ENCODE data around the gene COL25A1.

The COL25A1 gene

DNA sequence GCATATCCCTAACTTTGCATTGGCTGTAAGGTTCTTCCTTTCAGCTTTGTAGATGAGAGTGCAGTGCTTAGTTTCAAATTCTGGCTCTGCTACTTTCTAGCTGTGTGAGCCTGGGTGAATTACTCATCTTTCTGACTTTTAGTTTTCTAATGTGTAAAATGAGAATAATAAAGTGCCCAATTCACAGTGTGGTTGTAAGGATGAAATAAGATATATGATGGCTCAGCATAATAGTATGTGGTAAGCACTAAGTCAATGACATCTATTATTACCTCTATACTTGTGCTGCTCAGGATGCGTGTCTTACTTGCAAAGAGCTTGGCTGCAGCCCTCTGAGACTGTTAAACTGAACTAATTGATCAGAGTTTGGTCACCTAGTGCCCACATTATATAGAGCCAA lies 509.0 kb downstream of the COL25A1 start:
- DNase-seq: no peak

DNA sequence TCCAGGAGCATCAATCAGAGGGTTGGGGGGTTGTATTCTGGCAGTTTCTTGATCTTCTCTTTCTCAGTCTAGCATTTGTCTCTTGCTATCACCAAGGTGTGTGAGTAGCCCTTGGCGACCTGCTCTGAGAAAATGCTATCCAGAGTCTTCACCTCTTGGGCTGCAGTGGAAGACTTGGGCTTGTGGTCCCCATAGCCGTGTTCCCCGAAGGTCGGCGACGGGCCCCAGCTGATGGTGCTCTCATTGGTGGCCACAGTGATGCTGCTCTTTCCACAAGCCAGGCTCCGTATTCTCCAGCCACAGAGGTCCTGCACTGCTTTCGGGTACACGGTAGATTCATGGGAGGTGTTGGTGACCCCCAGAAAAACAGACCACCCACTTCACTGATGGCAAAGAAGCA lies 513.7 kb downstream of the COL25A1 start:
- DNase-seq: no peak

DNA sequence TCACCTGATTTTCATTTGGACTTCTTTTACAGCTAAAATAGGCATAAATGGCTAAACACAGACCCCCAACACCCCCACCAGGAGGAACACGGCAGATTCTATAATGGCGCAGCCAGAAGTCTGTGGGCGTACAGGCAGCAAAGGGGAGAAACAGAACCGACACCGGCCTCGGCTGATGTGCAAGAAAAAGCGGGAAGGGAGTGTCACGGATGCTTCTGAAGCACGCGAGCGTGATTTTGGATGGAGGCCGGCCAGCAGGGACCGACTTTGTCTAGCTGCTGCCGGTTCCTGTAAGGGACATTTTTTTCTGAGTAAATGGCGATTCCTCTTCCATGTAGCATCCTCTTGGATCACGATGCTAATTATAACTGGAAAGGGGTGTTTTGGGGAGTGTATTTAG lies 514.7 kb downstream of the COL25A1 start:
- no peak for DNase-seq

GRCh38 chr4:108787106-108787505 lies 515.4 kb downstream of the COL25A1 start:
- no peak for DNase-seq

DNA sequence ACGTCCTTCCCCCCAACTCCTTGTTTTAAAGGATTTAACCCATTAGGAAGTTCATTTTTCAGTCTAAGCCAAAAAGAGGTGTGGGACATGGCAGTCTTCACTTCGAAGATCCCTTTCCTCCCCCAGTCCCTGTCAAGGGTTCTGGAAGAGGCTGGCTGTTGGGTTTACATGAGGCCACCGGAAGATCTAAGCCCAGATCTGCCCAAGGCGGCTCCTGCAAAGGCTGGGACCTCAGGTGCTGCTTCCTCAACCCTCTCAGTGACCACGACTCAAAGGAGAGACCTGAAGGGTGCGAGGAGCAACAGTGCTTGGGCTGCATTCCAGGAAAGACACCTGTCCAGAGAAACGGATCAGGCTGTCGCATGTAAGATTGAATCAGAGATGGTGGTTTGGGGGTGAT lies 516.1 kb downstream of the COL25A1 start:
- DNase-seq: no peak

- DNase-seq: no peak
Observed at GRCh38 chr4:108783665-108784463, 518.6 kb downstream of the COL25A1 start.

GRCh38 chr4:108779958-108780357 lies 522.5 kb downstream of the COL25A1 start:
- DNase-seq: no peak

GRCh38 chr4:108777388-108777787 lies 525.1 kb downstream of the COL25A1 start:
- DNase-seq: no peak

DNA sequence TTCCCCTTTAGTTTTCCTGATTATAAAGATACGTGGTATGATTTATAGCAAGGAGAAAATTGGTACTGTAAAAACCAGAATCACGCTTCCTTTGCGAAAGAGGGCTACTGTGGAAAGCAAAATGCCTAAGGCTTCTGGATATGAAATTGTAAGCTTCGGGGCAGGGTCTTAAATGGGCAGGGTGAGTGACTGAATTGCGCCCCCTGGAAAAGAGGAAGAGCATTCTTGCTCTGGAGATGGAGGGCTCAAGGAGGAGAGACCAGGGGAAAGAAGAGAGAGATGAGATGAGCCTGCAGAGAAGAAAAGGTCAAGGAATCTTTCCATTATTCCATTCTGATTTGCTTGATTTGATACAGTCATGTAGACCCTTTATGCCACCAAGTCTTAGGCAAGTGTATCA lies 526.5 kb downstream of the COL25A1 start:
- no peak for DNase-seq

DNA sequence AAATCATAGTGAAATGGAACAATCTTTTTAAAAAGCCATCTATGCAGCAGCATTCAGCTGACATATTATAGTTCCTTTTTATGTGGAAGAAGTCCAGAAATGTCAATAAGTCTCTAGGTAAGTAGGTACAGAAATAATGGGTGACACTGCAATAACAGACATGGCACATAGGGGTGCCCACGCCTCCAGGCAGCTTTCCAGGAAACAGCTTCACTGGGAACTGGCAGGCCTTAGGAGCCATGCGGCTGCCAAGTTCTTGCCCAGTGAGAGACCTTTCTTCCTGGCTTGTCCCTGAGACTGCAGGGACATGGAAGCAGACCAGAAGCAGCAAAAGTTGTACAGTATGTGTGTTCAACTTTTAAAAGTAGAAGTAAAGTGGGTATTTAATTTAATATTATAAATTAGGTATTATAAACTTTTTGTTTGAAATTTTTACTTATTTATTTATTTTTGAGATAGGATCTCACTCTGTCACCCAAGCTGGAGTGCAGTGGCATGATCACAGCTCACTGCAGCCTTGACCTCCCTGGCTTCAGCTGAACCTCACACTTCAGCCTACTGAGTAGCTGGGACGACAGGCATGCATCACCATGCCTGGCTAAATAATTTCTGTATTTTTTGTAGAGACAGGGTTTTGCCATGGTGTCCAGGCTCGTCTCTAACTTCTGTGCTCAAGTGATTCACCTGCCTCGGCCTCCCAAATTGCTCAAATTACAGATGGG lies 527.5 kb downstream of the COL25A1 start:
- no peak for DNase-seq

DNA sequence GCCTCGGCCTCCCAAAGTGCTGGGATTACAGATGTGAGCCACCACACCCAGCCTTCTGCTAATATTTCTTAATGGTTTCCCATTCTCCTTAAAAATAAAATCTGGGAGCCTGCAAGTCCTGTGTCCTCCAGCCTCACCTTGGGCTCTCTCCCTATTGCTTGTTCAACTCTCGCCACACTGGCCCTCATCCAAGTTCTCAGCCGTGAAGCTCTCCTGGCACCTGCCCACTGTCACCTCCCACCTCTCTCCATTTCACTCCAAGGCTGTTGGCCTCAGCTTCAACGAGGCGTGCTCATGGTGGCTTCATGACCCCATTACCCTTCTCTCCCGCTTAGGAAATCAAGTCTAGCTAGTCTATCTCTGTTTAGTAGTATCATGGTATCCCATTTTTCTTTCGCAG lies 530.1 kb downstream of the COL25A1 start:
- no peak for DNase-seq

- DNase-seq: no peak
Observed at GRCh38 chr4:108766058-108766457, 536.4 kb downstream of the COL25A1 start.

GRCh38 chr4:108763986-108764385 lies 538.5 kb downstream of the COL25A1 start:
- DNase-seq: no peak

- DNase-seq: no peak
Observed at GRCh38 chr4:108763226-108763593, 539.2 kb downstream of the COL25A1 start.

- DNase-seq: peak; percentile 29
Observed at GRCh38 chr4:108762559-108763225, 539.8 kb downstream of the COL25A1 start, which contains the start of gene ETNPPL. Gene ETNPPL, minus strand, starts transcription at chr4:108763053. Its CDS starts 155 bp downstream, at chr4:108762898.

Measured in NCI-H82 (cell line).